Right cardiac atrium (tissue), 5 donors: ENCODE measurements around the gene DSCAML1. TPM values are rescaled to one million over a fixed set of nuclear protein-coding genes. Genes with fewer than 3 reads are reported as not detected.
A peak's percentile ranks its signal among the peaks of the same experiment; 100 is the strongest.

Experiments
- ATAC-seq, 2 donors: fragments of 200-7000 bp; cut with Tn5 transposase; one replicate each; pipeline versions ENCODE4 v1.8.0 to v1.9.1; 2020; ENCODE audit warnings: moderate library complexity in 2 of 2, mild to moderate bottlenecking in 1 of 2
- DNase-seq, 3 donors: peaks; one replicate each; pipeline ENCODE4 v3.0.0-alpha.2; 2020
- H3K27ac ChIP-seq: one replicate; pipeline ENCODE4 v1.5.1; 2013; ENCODE audit warnings: mild to moderate bottlenecking, low read length, control low read depth, moderate library complexity
- H3K27me3 ChIP-seq: one replicate; pipeline ENCODE4 v1.6.1; 2013; ENCODE audit not compliant: control insufficient read depth, insufficient read depth
- H3K4me1 ChIP-seq: one replicate; pipeline ENCODE4 v1.6.1; 2013; ENCODE audit warnings: low read length; ENCODE audit not compliant: control insufficient read depth, insufficient read depth
- H3K4me3 ChIP-seq: one replicate; pipeline ENCODE4 v1.5.1; 2013; ENCODE audit warnings: low read length, control low read depth
- H3K9me3 ChIP-seq: one replicate; pipeline ENCODE4 v1.6.1; 2013; ENCODE audit warnings: low read length; ENCODE audit not compliant: control insufficient read depth
- WGBS: extraction: QIAGEN DNeasy Blood & Tissue Kit; methylation state at CpG from one replicate; pipeline ENCODE4 v1.1.7; 2013; 5-methylcytosine and 5-hydroxymethylcytosine counted together
- intact Hi-C, 4 donors: fragments of 100-400 bp; cut with DNase I; formaldehyde crosslinking; loops; one replicate each; pipeline versions ENCODE4 v1.11.0 to v1.14.0; 2022 to 2023
- polyA plus RNA-seq: library from polyadenylated mRNA; stranded (reverse); fragments of 200-250 nt; gene quantifications from one replicate; pipeline ENCODE4 v1.2.3, GENCODE V29; 2013
- total RNA-seq, 4 donors: library from RNA; stranded (reverse); fragmentation: NEBNext Ultra II Directional; extraction: Animal tissue kit (Norgen Biotek cat#: 25700); gene quantifications; one replicate each; pipeline ENCODE4 v1.2.1, GENCODE V29; 2021
- donor health status: healthy with polysubstance abuse.
- donor health status: DM: no; HTN: yes; CAD: no.
- donor health status: DM: no; HTN: no; CAD: no.
- donor health status: DM: no; HTN: yes; CAD: no; lungs with severe emphysema.
- donor health status: DM: yes; HTN: yes; CAD: no.

Gene DSCAML1
- total and polyA plus RNA-seq, 5 donors, result 0.45 to 1.4 (median 0.96) TPM

DNA sequence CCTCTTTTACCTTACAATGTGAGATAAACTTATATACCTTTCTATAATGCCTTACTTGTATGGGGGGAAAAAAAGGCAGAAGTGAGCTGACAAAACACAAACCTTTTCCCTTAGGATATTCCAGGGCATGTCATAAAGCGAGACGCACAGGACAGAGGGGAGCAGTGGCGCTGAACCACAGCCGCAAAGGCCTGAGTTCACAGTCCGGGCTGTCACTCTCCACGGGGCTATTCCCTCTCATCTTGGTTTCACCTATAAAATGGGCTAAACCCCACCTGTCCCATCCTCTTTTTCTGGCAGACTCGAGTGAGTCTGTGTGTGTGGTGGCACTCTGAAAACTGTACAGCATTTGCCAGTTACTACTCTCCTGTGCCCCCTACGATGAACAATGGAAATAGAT, 41.9 kb upstream of the DSCAML1 start:
- H3K4me3 ChIP-seq, result no peak overlapping the region
- no peak for ATAC-seq
- H3K4me1 ChIP-seq, result no peaks in the 10 kb centered on the region
- intact Hi-C loops, result no loop called here
- no peaks in the 10 kb centered on the region for H3K27me3 ChIP-seq
- WGBS, result 87% methylated on average over 8 of the region's 8 CpGs
- no peak for DNase-seq
- H3K9me3 ChIP-seq, result no peaks in the 10 kb centered on the region
- H3K27ac ChIP-seq, result no peak overlapping the region

DNA sequence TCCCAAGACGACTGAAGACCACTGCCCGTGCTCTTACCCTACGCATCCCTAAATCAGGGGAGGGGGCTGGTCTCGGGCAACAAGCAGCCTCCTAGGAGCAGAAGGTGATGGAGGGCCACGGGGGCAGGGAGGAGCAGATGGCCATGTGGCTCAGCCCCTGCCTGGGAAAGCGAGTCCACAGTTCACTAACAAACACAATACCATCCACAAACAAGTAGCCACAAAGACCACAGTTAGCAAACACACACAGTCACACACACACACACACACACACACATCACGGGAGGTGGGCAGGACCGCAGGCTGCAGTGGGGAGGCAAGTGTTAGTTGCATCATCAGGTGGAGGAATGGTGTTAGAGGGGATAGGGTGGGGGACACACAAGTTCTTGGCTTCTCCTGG, 40.8 kb upstream of the DSCAML1 start:
- Histone ChIP-seq H3K27ac (no peak overlapping the region), H3K9me3 (no peaks in the 10 kb centered on the region), H3K4me3 (no peak overlapping the region), H3K4me1 (no peaks in the 10 kb centered on the region), H3K27me3 (no peaks in the 10 kb centered on the region)
- intact Hi-C loops, result no loop called here
- no peak for ATAC-seq
- 82% methylated on average over 8 of the region's 8 CpGs for WGBS
- no peak for DNase-seq

DNA sequence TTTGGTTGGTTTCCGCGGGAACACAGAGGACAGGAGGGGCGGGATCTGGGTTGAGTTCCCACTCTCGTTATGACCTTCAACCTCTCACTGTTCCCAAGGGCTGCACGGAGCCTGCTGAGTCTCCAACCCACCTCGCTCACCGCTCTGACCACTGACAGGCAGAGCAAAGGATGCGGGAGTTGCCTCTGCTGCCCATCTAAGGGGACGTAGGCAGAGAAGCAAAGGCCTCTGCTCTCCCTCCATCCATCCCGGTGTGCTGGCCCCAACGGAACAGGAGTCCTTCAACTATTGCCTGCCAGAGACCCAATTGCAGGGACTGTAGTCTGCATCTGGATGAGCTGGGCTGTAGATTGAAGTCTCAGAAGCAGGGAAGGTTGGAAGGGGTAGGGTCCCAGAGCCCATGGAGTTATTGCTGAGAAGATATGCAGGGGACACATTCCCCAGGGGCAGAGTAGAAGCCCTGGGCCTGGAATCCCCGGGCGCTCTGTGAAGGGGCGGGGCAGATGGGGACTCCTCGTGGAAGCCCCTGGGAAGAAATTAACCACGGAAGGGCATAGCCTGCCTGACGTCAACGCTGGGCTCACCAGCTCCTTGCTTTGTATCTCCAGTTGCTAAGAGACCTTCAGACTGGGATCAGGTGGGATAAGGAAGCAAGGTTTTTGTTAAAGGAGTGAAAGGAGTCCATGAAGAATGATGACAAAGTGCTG, 40.2 kb upstream of the DSCAML1 start:
- Histone ChIP-seq H3K9me3 (no peaks in the 10 kb centered on the region), H3K27me3 (no peaks in the 10 kb centered on the region), H3K4me3 (no peak overlapping the region), H3K27ac (no peak overlapping the region), H3K4me1 (no peaks in the 10 kb centered on the region)
- DNase-seq (peak in 1 of 3 donors; percentile 36), ATAC-seq (no peak)
- intact Hi-C loops, result no loop called here
- 72% methylated on average over 18 of the region's 18 CpGs for WGBS

DNA sequence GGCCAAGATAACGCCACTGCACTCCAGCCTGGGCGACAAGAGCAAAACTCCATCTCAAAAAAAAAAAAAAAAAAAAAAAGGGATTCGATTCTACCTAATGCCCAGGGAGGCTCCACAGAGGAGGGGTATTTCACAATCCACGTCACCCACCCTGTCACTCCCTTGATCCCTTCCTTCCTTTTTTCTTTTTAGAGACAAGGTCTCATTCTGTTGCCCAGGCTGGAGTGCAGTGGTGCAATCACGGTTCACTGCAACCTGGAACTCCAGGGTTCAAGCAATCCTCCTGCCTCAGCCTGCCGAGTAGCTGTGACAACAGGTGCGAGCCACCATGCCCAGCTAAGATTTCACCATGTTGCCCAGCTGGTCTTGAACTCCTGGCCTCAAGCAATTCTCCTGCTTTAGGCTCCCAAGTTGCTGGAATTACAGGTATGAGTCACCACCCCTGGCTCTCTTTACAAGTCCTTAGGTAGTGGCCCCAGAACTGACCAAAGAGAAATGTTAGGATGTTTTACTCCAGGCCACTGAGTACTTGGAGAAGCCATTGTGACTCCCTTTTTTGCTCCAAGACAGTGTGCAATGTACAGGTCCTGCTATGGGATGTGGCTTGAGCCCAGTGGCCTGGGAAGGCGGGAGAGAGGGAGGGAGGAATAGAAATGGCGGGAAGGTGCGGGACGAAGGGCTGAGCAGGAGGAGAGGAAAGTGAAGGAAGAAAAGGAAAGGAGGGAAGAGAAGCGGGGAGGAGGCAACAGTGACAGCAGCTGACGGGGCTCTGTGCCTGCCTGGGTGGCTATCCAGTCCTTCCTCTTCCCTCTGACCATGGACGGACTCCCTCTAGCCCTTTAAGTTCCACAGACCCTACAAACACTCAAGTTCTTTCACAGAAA, 39.3 kb upstream of the DSCAML1 start:
- H3K27me3 ChIP-seq, result no peaks in the 10 kb centered on the region
- H3K4me3 ChIP-seq, result no peak overlapping the region
- ATAC-seq (no peak), DNase-seq (peak in 1 of 3 donors; percentile 45)
- 88% methylated on average over 14 of the region's 14 CpGs for WGBS
- no peaks in the 10 kb centered on the region for H3K9me3 ChIP-seq
- no peaks in the 10 kb centered on the region for H3K4me1 ChIP-seq
- intact Hi-C loops, result no loop called here
- no peak overlapping the region for H3K27ac ChIP-seq

DNA sequence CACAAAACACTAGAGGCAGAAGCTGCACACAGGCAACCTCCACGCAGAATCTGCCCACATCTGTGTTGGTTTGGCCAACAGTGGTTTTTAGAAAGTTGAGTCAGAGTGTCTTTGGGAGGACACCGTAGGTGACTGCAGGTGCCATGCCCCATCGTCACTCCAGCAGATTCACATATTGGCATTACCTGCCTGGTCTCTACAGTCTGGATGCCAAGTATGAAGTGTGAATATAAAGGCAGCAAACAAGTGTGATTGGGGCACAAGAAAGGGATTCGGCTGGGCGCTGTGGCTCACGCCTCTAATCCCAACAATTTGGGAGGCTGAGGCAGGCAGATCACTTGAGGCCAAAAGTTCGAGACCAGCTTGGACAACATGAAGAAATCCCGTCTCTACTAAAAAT, 38.6 kb upstream of the DSCAML1 start:
- 96% methylated on average over 8 of the region's 8 CpGs for WGBS
- intact Hi-C loops, result no loop called here
- H3K27me3 ChIP-seq, result no peaks in the 10 kb centered on the region
- DNase-seq (peak in 1 of 3 donors; percentile 43), ATAC-seq (no peak)
- no peak overlapping the region for H3K27ac ChIP-seq
- H3K4me1 ChIP-seq, result no peaks in the 10 kb centered on the region
- H3K4me3 ChIP-seq, result no peak overlapping the region
- no peaks in the 10 kb centered on the region for H3K9me3 ChIP-seq

DNA sequence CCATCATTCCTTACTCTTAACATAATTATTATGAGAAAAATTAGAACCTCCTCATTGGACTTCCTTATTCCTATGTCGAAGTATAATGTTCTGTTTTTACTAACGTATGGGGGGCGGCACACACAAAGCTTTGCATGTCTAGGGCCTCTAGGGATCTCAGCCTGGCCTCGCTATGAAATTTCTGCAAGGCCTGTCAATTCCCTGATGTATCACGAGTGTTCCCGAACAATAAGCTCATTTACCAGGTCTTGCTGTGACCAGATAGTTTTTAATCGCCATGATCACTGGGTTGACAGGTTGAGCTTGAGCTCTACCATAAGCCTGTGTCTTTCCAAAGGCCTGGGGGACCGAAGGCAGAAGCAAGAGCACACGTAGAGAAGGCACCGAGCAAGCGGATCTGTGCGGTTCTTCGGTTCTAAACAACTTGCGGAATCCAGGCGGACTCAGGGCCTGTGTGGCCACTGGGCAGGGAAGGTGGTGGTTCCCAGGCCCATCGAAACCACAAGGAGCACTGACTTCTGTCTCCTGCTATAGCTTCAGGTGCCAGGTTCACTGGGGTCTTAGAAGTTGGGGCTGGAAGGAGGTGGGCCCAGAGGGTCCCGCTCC, 37.9 kb upstream of the DSCAML1 start:
- Histone ChIP-seq H3K4me1 (no peaks in the 10 kb centered on the region), H3K27me3 (no peaks in the 10 kb centered on the region), H3K9me3 (no peaks in the 10 kb centered on the region), H3K27ac (no peak overlapping the region), H3K4me3 (no peak overlapping the region)
- DNase-seq (no peak), ATAC-seq (no peak)
- intact Hi-C loops, result no loop called here
- 87% methylated on average over 17 of the region's 17 CpGs for WGBS

DNA sequence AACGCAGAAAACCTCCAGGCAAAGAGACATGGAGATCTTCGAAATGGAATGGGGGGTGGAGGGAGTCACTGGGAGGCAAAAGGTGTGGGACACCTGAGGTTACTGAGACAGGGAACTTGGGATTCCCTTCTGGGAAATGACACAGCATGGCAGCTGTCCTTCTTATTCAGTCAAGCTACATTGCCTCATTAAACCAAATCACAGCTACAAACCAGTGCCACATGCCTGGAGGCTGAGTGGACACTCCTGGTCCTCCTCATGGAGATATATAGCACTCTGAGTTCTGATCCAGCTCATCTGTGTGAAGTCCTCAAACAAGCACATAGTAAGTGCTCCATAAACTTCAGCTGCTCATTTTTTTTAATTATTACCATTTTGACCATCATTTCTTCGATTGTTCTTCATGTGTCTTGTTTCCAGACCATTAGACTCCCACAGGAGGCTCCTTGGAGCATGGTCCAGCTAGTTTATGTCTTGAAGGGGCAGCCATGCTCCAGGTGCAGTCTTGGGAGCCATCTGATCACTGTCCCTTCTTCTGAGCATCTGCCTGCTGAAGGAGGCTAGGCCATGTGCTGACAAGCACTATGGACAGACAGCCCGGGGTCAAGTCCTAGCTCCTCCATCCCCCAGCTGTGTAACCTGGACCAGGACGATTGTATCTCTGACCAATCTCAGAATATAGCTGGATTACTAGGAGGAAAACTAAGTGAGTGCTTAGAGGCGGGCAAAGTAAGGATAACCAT, 37.2 kb upstream of the DSCAML1 start:
- intact Hi-C loops, result no loop called here
- H3K27ac ChIP-seq, result no peak overlapping the region
- ATAC-seq, result no peak
- H3K27me3 ChIP-seq, result no peaks in the 10 kb centered on the region
- H3K9me3 ChIP-seq, result no peaks in the 10 kb centered on the region
- no peak for DNase-seq
- no peaks in the 10 kb centered on the region for H3K4me1 ChIP-seq
- no peak overlapping the region for H3K4me3 ChIP-seq
- 93% methylated on average over 6 of the region's 6 CpGs for WGBS

DNA sequence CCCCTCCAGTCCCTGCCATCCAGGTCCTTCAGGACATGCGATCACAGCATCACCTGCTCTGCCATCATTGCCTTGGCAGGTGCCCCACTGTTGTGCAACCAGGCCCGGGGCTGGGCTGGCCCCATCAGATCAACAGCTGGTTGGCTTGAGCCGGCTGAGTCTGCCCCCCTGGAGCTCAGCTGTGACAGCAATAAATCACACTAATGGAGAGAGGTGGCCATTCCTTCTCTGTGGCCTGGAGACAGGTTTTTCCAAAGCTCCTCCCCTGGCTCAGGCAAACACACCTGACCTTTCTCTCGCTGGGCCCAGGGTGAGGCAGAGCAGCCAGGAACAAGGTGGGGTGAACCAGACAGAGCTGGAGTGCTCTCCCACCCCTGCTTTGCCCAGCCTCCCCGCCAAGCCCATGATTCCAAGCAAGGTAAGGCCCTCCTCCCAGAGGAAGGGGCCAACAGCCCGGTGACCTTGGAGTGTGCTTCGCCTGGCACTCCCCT, 36.4 kb upstream of the DSCAML1 start:
- DNase-seq (peak in 1 of 3 donors; percentile 55), ATAC-seq (peak in 1 of 2 donors; percentile 20)
- Histone ChIP-seq H3K27ac (no peak overlapping the region), H3K4me3 (no peak overlapping the region), H3K9me3 (no peaks in the 10 kb centered on the region), H3K4me1 (peaks cover 3% of the 10 kb centered on the region), H3K27me3 (no peaks in the 10 kb centered on the region)
- WGBS, result 59% methylated on average over 7 of the region's 7 CpGs
- intact Hi-C loops, result no loop called here

DNA sequence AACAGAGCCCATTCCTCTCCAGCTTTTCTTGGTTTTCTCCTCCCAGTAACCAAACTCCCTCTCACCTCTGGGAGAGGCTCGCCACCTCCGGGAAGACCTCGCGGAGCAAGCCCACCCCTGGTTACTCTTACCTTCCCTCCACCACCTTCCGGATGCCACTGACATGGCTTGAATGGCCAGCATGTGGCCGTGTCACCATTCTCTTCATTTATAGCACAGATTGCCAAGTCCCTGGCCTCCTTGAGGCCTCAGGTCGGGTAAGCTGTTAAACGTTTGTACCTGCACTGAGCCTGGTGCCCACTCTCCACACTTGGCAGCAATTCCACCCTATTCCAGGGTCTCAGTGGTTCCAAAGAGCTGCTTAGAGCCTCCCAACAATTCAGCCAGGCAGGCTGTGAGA, 35.5 kb upstream of the DSCAML1 start:
- DNase-seq (no peak), ATAC-seq (no peak)
- 94% methylated on average over 8 of the region's 8 CpGs for WGBS
- Histone ChIP-seq H3K9me3 (no peaks in the 10 kb centered on the region), H3K4me3 (no peak overlapping the region), H3K27me3 (no peaks in the 10 kb centered on the region), H3K27ac (no peak overlapping the region), H3K4me1 (peaks cover 3% of the 10 kb centered on the region)
- intact Hi-C loops, result no loop called here

DNA sequence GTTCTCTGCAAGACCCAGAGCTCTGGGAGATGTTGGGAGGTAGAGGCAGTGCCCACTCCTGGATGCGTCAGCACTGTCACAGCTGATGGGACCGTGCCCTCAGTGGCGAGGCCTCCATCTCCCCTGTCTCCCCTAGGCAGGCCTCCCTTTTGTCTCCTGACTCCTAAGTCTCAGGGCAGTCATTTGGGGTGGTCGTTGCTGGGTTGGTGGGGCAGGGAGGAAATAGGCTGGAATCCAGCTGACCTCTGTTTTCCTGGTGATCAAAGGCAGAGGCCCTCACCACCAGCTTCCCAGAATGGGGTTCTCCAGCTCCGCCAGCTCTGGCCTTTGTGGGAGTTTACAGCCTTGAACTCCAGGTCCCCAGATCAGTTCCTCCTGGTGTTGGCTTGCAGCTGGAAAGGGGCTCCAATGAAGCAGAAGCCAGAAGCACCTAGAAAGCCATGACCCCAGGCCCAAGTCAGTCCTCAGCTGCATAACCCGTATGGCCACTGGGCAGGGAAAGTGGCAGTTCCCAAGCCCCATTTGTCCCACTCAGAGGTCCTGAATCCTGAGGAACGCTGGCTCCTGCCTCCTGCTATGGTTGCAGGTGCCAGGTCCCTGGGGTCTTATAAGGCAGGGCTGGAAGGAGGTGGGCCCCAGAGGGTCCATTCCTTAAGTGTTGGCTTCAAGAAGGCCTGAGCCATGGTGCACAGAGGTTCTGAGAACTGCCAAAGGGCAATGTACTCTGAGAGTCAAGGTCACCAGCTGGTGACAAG, 34.8 kb upstream of the DSCAML1 start:
- intact Hi-C loops, result no loop called here
- DNase-seq (no peak), ATAC-seq (no peak)
- no peak overlapping the region for H3K27ac ChIP-seq
- no peaks in the 10 kb centered on the region for H3K27me3 ChIP-seq
- H3K4me3 ChIP-seq, result no peak overlapping the region
- no peaks in the 10 kb centered on the region for H3K9me3 ChIP-seq
- H3K4me1 ChIP-seq, result peaks cover 3% of the 10 kb centered on the region
- 85% methylated on average over 7 of the region's 7 CpGs for WGBS
